Neutrophil (primary cell): ENCODE data around the gene DSC2.

Source experiments
- H3K27ac ChIP-seq: fragments of 200-600 bp; sonication (generic); 2 replicates; pipeline ENCODE4 v1.5.1; 2016; ENCODE audit warnings: mild to moderate bottlenecking, moderate library complexity
- H3K27me3 ChIP-seq: fragments of 200-600 bp; sonication (generic); 2 replicates; pipeline ENCODE4 v1.6.0; 2016; ENCODE audit warnings: mild to moderate bottlenecking
- H3K36me3 ChIP-seq: fragments of 200-600 bp; sonication (generic); 2 replicates; pipeline ENCODE4 v1.5.1; 2017
- H3K4me1 ChIP-seq, 2 experiments: fragments of 200-600 bp in 1 of 2; sonication (generic) in 1 of 2; 1 replicate in 1 of 2; 2 replicates in 1 of 2; pipeline versions ENCODE4 v1.5.1 to v1.6.1; 2013 to 2016; ENCODE audit warnings: low read depth in 1 of 2, low read length in 1 of 2, mild to moderate bottlenecking in 1 of 2, moderate library complexity in 1 of 2; ENCODE audit not compliant: control insufficient read depth in 1 of 2, insufficient read depth in 1 of 2
- H3K4me3 ChIP-seq, 2 experiments: fragments of 200-600 bp in 1 of 2; sonication (generic) in 1 of 2; 1 replicate in 1 of 2; 2 replicates in 1 of 2; pipeline ENCODE4 v1.5.1; 2013 to 2016; ENCODE audit warnings: low read depth in 1 of 2, low read length in 1 of 2, mild to moderate bottlenecking in 1 of 2, moderate library complexity in 1 of 2
- H3K9me3 ChIP-seq: fragments of 200-600 bp; sonication (generic); 2 replicates; pipeline ENCODE4 v1.5.1; 2016
- TF ChIP-seq, protein P1 (sequence below): fragments of 200-600 bp; sonication (generic); IDR thresholded peaks from 2 replicates; pipeline ENCODE4 v1.5.1; 2016; ENCODE audit warnings: antibody characterized with exemption

Gene DSC2

GRCh38 chr18:31097666-31098065, 4.6 kb downstream of the DSC2 start:
- Histone ChIP-seq H3K4me1 (peaks cover 21 to 30% of the 10 kb centered on the region in 2 experiments), H3K36me3 (no peaks in the 10 kb centered on the region), H3K27ac (no peak overlapping the region), H3K27me3 (peaks cover 33% of the 10 kb centered on the region), H3K4me3 (no peak overlapping the region), H3K9me3 (no peaks in the 10 kb centered on the region)
- TF ChIP-seq, protein P1, sequence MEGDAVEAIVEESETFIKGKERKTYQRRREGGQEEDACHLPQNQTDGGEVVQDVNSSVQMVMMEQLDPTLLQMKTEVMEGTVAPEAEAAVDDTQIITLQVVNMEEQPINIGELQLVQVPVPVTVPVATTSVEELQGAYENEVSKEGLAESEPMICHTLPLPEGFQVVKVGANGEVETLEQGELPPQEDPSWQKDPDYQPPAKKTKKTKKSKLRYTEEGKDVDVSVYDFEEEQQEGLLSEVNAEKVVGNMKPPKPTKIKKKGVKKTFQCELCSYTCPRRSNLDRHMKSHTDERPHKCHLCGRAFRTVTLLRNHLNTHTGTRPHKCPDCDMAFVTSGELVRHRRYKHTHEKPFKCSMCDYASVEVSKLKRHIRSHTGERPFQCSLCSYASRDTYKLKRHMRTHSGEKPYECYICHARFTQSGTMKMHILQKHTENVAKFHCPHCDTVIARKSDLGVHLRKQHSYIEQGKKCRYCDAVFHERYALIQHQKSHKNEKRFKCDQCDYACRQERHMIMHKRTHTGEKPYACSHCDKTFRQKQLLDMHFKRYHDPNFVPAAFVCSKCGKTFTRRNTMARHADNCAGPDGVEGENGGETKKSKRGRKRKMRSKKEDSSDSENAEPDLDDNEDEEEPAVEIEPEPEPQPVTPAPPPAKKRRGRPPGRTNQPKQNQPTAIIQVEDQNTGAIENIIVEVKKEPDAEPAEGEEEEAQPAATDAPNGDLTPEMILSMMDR = no peak

- TF ChIP-seq, protein P1 = no peak
- H3K4me1 ChIP-seq = peaks cover 0 to 4% of the 10 kb centered on the region in 2 experiments
- no peaks in the 10 kb centered on the region for H3K27me3 ChIP-seq
- no peak overlapping the region for H3K4me3 ChIP-seq
- H3K36me3 ChIP-seq = no peaks in the 10 kb centered on the region
- no peak overlapping the region for H3K27ac ChIP-seq
- H3K9me3 ChIP-seq = no peaks in the 10 kb centered on the region
These were observed 8.3 kb downstream of the DSC2 start for GRCh38 chr18:31093880-31094279.

DNA sequence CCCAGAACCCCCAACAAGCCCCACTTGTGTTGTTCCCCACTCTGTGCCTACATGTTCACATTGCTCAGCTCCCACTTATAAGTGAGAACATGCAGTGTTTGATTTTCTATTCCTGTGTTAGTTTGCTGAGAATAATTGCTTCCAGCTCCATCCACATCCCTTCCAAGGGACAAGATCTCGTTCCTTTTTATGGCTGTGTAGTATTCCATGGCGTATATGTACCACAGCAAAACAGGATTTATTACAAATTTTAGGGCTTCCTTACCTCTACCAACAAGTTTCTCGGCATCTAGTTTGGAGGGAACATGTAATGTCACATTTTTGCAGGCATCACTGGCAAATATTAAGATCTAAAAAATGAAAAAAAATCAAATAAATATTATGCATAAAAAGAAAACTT, 8.9 kb downstream of the DSC2 start:
- Histone ChIP-seq H3K27me3 (no peaks in the 10 kb centered on the region), H3K9me3 (no peaks in the 10 kb centered on the region), H3K4me1 (no peaks in the 10 kb centered on the region), H3K4me3 (no peak overlapping the region), H3K27ac (no peak overlapping the region), H3K36me3 (no peaks in the 10 kb centered on the region)
- TF ChIP-seq, protein P1 = no peak

DNA sequence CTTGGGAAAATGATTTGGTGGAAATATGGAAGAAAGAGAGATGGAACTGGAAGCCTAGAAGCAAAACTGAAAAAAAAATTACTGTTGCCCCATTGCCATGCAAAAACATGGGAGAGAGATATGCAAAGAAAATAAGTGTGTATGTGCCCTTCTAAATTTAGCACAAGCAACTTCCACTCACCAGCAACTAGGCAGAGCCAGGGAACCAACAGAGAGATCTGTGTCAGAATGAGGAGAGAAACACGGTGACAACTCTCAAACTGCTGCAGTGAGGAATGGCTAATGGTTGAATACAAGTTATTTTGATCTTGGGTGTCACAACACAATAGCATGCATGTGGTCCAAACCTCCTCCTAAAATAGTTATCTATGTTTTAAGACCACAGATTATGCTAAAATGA, 10.9 kb downstream of the DSC2 start:
- no peaks in the 10 kb centered on the region for H3K27me3 ChIP-seq
- no peak overlapping the region for H3K4me3 ChIP-seq
- TF ChIP-seq, protein P1 = no peak
- no peaks in the 10 kb centered on the region for H3K36me3 ChIP-seq
- H3K9me3 ChIP-seq = no peaks in the 10 kb centered on the region
- no peaks in the 10 kb centered on the region for H3K4me1 ChIP-seq
- H3K27ac ChIP-seq = no peak overlapping the region

DNA sequence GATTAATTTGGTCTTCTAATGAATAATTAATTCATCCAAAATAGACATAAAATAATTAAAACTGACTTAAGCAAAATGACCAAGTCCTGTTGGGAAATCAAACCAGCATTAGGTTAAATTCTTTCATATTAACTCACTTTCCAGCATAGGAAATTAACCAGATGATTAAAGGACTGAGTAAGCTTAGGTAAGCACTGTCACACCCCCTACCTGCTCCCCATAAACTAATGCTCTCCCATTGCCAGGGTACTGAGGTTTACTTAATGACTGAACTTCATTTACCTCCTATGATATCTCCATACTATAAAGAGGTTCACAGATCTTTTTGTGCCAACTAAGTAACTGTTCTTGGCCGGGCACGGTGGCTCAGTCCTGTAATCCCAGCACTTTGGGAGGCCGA, 13.7 kb downstream of the DSC2 start:
- Histone ChIP-seq H3K4me3 (no peak overlapping the region), H3K9me3 (no peaks in the 10 kb centered on the region), H3K27me3 (no peaks in the 10 kb centered on the region), H3K27ac (no peak overlapping the region), H3K4me1 (no peaks in the 10 kb centered on the region), H3K36me3 (no peaks in the 10 kb centered on the region)
- TF ChIP-seq, protein P1 = no peak

- Histone ChIP-seq H3K36me3 (no peaks in the 10 kb centered on the region), H3K4me3 (no peak overlapping the region), H3K27me3 (no peaks in the 10 kb centered on the region), H3K9me3 (no peaks in the 10 kb centered on the region), H3K4me1 (no peaks in the 10 kb centered on the region), H3K27ac (no peak overlapping the region)
- TF ChIP-seq, protein P1 = no peak
These were observed 22.2 kb downstream of the DSC2 start for GRCh38 chr18:31079973-31080372.
